IPS DF 6.9 (cell line): ENCODE measurements around the gene KCNT1.

Experiments
- DNase-seq: peaks from one replicate; pipeline ENCODE4 v3.0.0-alpha.2; 2013; ENCODE audit warnings: low read depth, low spot score
- H3K27ac ChIP-seq: one replicate; pipeline ENCODE4 v1.5.1; 2013; ENCODE audit warnings: low read length, control low read depth
- H3K27me3 ChIP-seq: 2 replicates; pipeline ENCODE4 v1.6.1; 2013; ENCODE audit warnings: mild to moderate bottlenecking, low read length; ENCODE audit not compliant: control insufficient read depth, insufficient read depth
- H3K36me3 ChIP-seq: 2 replicates; pipeline ENCODE4 v1.6.1; 2013; ENCODE audit warnings: low read length; ENCODE audit not compliant: control insufficient read depth, insufficient read depth
- H3K4me1 ChIP-seq: 2 replicates; pipeline ENCODE4 v1.6.1; 2013; ENCODE audit warnings: low read length; ENCODE audit not compliant: control insufficient read depth, insufficient read depth
- H3K4me3 ChIP-seq: 2 replicates; pipeline ENCODE4 v1.5.1; 2013; ENCODE audit warnings: mild to moderate bottlenecking, low read length
- H3K9me3 ChIP-seq: 2 replicates; pipeline ENCODE4 v1.6.1; 2013; ENCODE audit warnings: low read length, inconsistent platforms; ENCODE audit not compliant: control insufficient read depth, insufficient read depth
- WGBS: extraction: QIAGEN DNeasy Blood & Tissue Kit; methylation state at CpG from one replicate; pipeline ENCODE4 v1.1.7; 2013; ENCODE audit warnings: mixed read lengths, missing lambda C conversion rate; ENCODE audit not compliant: insufficient read length, insufficient coverage; 5-methylcytosine and 5-hydroxymethylcytosine counted together

Gene KCNT1

GRCh38 chr9:135701959-135702721 is at the start of gene KCNT1:
TSS of gene KCNT1 (plus strand) at chr9:135702185. CDS start at chr9:135702259, 74 bp downstream.
- peaks cover 7% of the 10 kb centered on the region; the same call in 1 of the 2 replicates for H3K4me1 ChIP-seq
- no CpG with 5 or more reads among the region's 66 CpGs for WGBS
- H3K27me3 ChIP-seq: peaks cover 4% of the 10 kb centered on the region; the same call in 1 of the 2 replicates
- no peak within 1 kb of the TSS for H3K27ac ChIP-seq
- no peak for DNase-seq
- H3K36me3 ChIP-seq: no peaks in the 10 kb centered on the region
- no peaks in the 10 kb centered on the region for H3K9me3 ChIP-seq
- H3K4me3 ChIP-seq: peak within 1 kb of the TSS; percentile 43

- Histone ChIP-seq H3K27ac (no peak overlapping the region), H3K9me3 (0 out of 2 replicates have a peak, but pooled peaks cover 1% of the 10 kb centered on the region), H3K4me3 (no peak overlapping the region), H3K4me1 (no peaks in the 10 kb centered on the region), H3K27me3 (no peaks in the 10 kb centered on the region), H3K36me3 (0 out of 2 replicates have a peak, but pooled peaks cover 3% of the 10 kb centered on the region)
- DNase-seq: no peak
- WGBS: no CpG with 5 or more reads among the region's 8 CpGs
Measured at GRCh38 chr9:135655317-135655716, 46.7 kb upstream of the KCNT1 start.

- H3K27me3 ChIP-seq: no peaks in the 10 kb centered on the region
- WGBS: no CpG with 5 or more reads among the region's 15 CpGs
- DNase-seq: no peak
- H3K36me3 ChIP-seq: no peaks in the 10 kb centered on the region
- H3K4me1 ChIP-seq: no peaks in the 10 kb centered on the region
- H3K9me3 ChIP-seq: no peaks in the 10 kb centered on the region
- H3K4me3 ChIP-seq: no peak overlapping the region
- H3K27ac ChIP-seq: no peak overlapping the region
Measured at GRCh38 chr9:135657416-135657815, 44.6 kb upstream of the KCNT1 start.

- no peak overlapping the region for H3K4me3 ChIP-seq
- H3K9me3 ChIP-seq: no peaks in the 10 kb centered on the region
- WGBS: no CpG with 5 or more reads among the region's 13 CpGs
- H3K4me1 ChIP-seq: peaks cover 3% of the 10 kb centered on the region; the same call in 1 of the 2 replicates
- no peaks in the 10 kb centered on the region for H3K36me3 ChIP-seq
- H3K27me3 ChIP-seq: no peaks in the 10 kb centered on the region
- H3K27ac ChIP-seq: no peak overlapping the region
- no peak for DNase-seq
Measured at GRCh38 chr9:135659252-135659651, 42.7 kb upstream of the KCNT1 start.

DNA sequence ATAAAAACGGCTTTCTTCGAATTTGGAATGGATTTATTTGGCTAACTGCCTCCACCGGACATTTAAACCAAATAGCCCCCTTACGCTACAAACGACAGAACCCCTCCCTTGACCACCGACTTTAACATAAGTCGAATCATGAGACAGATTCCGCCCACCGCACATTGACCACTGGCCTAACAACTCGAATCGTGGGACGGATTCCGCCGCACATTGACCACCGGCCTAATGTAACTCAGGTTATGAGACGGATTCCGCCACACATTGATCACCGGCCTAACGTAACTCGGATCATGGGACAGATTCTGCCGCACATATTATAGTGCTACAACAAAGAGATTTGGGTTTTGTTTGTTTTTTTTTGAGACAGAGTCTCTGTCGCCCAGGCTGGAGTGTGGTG is 41.6 kb upstream of the KCNT1 start:
- peaks cover 3% of the 10 kb centered on the region; the same call in 1 of the 2 replicates for H3K4me1 ChIP-seq
- DNase-seq: no peak
- H3K27me3 ChIP-seq: no peaks in the 10 kb centered on the region
- H3K27ac ChIP-seq: no peak overlapping the region
- H3K9me3 ChIP-seq: no peaks in the 10 kb centered on the region
- H3K4me3 ChIP-seq: no peak overlapping the region
- no CpG with 5 or more reads among the region's 22 CpGs for WGBS
- no peaks in the 10 kb centered on the region for H3K36me3 ChIP-seq

DNA sequence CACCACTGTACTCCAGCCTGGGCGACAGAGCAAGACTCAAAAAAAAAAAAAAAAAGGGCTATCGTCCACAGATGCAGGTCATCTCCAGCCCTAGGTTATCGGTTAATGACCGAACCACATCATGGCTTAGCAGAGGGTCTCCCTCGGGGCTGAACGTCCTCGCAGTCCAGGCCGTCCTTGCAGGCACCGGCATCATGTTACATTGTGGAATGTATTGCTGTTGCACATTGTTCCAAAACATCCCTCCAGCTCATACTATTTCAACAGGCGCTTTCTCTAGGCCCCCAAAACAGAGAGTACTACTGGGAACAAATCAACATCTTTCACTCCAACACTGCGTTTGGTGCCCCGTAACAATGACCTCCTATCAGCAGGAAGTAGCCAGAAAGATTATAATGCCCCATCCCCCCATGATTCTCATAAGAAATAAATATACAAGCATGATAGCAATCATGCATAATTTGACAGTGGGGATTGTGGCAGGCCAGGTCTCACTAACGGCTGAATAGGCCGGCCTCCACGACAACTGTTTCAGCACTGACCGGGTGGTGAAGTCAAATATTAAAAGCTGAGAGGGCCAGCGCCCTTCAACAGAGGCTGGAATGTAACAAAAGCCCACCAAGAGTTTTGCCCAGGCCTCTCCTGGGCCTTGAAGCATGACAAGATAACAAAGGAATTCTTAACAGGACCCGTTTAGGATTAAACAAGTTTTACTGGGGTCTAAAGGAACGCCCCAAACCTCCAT is 40.0 kb upstream of the KCNT1 start:
- WGBS: no CpG with 5 or more reads among the region's 19 CpGs
- DNase-seq: no peak
- no peaks in the 10 kb centered on the region for H3K27me3 ChIP-seq

DNA sequence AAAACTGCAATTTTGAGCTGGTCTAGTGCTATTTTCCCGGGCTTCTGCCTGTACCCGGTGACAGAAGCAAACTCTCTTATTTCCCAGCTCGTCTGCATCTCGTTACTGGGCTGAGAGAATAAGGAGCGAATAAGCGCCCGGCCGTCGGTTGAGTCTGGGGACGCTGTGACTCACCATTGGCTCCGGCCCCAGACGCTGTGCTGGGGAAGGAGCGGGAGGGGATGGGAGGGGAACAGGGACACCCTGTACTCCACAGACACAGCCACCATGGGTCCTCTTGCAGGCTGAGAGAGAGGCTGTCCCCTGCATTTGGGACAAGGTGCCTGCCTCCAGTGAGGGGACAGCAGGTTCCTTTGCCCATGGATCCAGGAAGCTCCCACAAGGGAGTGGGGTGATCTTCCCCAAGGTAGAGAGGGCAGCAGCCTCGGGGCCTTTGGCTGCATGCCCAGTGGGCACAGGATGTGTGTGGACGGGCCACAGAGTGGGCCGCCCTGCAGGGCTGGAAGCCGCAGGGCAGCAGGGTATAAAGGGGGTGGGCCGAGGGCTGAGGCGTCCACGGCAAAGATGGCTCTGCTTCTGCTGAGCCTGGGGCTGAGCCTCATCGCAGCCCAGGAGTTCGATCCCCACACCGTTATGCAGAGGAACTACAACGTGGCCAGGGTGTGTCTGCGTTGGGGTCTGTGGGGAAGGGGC is 39.1 kb upstream of the KCNT1 start, which contains the start of gene LCN9:
LCN9 (plus strand) TSS at position 552 of the 693 bp plus-strand sequence; CDS start at position 565, 13 bp downstream.
- Histone ChIP-seq H3K4me3 (no peak within 1 kb of the TSS), H3K27ac (no peak within 1 kb of the TSS), H3K36me3 (no peaks in the 10 kb centered on the region), H3K4me1 (peaks cover 3% of the 10 kb centered on the region; the same call in 1 of the 2 replicates), H3K9me3 (no peaks in the 10 kb centered on the region), H3K27me3 (no peaks in the 10 kb centered on the region)
- no peak for DNase-seq
- no CpG with 5 or more reads among the region's 25 CpGs for WGBS

More for the DNA sequence above, 40.0 kb upstream of the KCNT1 start:
- H3K36me3 ChIP-seq: no peaks in the 10 kb centered on the region
- H3K4me3 ChIP-seq: no peak overlapping the region
- H3K9me3 ChIP-seq: no peaks in the 10 kb centered on the region
- no peak overlapping the region for H3K27ac ChIP-seq
- H3K4me1 ChIP-seq: peaks cover 3% of the 10 kb centered on the region; the same call in 1 of the 2 replicates

- Histone ChIP-seq H3K27ac (no peak overlapping the region), H3K4me1 (peaks cover 3% of the 10 kb centered on the region; the same call in 1 of the 2 replicates), H3K9me3 (no peaks in the 10 kb centered on the region), H3K36me3 (no peaks in the 10 kb centered on the region), H3K27me3 (no peaks in the 10 kb centered on the region), H3K4me3 (no peak overlapping the region)
- no peak for DNase-seq
- no CpG with 5 or more reads among the region's 3 CpGs for WGBS
Measured at GRCh38 chr9:135663451-135663770, 38.6 kb upstream of the KCNT1 start.

- Histone ChIP-seq H3K9me3 (no peaks in the 10 kb centered on the region), H3K4me1 (peaks cover 3% of the 10 kb centered on the region; the same call in 1 of the 2 replicates), H3K27me3 (no peaks in the 10 kb centered on the region), H3K36me3 (no peaks in the 10 kb centered on the region), H3K4me3 (no peak overlapping the region), H3K27ac (no peak overlapping the region)
- no peak for DNase-seq
- no CpG with 5 or more reads among the region's 12 CpGs for WGBS
Measured at GRCh38 chr9:135663857-135664256, 38.1 kb upstream of the KCNT1 start.

GRCh38 chr9:135664266-135664665 is 37.7 kb upstream of the KCNT1 start:
- no peaks in the 10 kb centered on the region for H3K27me3 ChIP-seq
- no peaks in the 10 kb centered on the region for H3K9me3 ChIP-seq
- H3K27ac ChIP-seq: no peak overlapping the region
- no CpG with 5 or more reads among the region's 10 CpGs for WGBS
- no peaks in the 10 kb centered on the region for H3K36me3 ChIP-seq
- DNase-seq: no peak
- H3K4me1 ChIP-seq: peaks cover 3% of the 10 kb centered on the region; the same call in 1 of the 2 replicates
- no peak overlapping the region for H3K4me3 ChIP-seq
